SU-DHL-6 (cell line): ENCODE measurements around the gene CCL20.

ENCODE experiments used
- H2AFZ ChIP-seq: fragments of 200-600 bp; sonication (generic); 2 replicates; pipeline ENCODE4 v1.6.1; 2014; ENCODE audit warnings: low read depth, mild to moderate bottlenecking, moderate library complexity, mixed read lengths, antibody characterized with exemption, low read length; ENCODE audit not compliant: severe bottlenecking
- H3F3A ChIP-seq: fragments of 200-600 bp; shearing (Covaris generic); 2 replicates; pipeline ENCODE4 v1.6.0; 2016; ENCODE audit warnings: antibody characterized with exemption, mild to moderate bottlenecking; ENCODE audit not compliant: insufficient read depth
- H3K27ac ChIP-seq: fragments of 200-600 bp; sonication (generic); 2 replicates; pipeline ENCODE4 v1.5.1; 2016; ENCODE audit warnings: low read depth, mild to moderate bottlenecking, low read length, moderate library complexity, mixed read lengths
- H3K27me3 ChIP-seq: fragments of 200-600 bp; sonication (generic), shearing (Covaris generic); 2 replicates; pipeline ENCODE4 v1.6.0; 2014; ENCODE audit warnings: mild to moderate bottlenecking, low read length
- H3K36me3 ChIP-seq: fragments of 200-600 bp; sonication (generic); 2 replicates; pipeline ENCODE4 v1.6.1; 2014; ENCODE audit warnings: mild to moderate bottlenecking, low read length, mixed read lengths
- H3K4me2 ChIP-seq: fragments of 300-600, 200-600 bp; shearing (Covaris generic), sonication (generic); 2 replicates; pipeline ENCODE4 v1.6.0; 2014; ENCODE audit warnings: low read length, low read depth, mild to moderate bottlenecking; ENCODE audit not compliant: poor library complexity, severe bottlenecking
- H3K4me3 ChIP-seq: fragments of 200-600 bp; sonication (generic); 2 replicates; pipeline ENCODE4 v1.5.1; 2014; ENCODE audit warnings: antibody characterized with exemption, low read length, mild to moderate bottlenecking, mixed read lengths; ENCODE audit not compliant: insufficient read depth, poor library complexity, severe bottlenecking
- H3K79me2 ChIP-seq: fragments of 200-600 bp; sonication (generic); 2 replicates; pipeline ENCODE4 v1.6.1; 2014; ENCODE audit warnings: mild to moderate bottlenecking, low read length, moderate library complexity; ENCODE audit not compliant: insufficient read depth
- H3K9ac ChIP-seq: fragments of 200-600 bp; sonication (generic); 2 replicates; pipeline ENCODE4 v1.7.0; 2014; ENCODE audit warnings: mild to moderate bottlenecking, low read length
- H3K9me2 ChIP-seq: fragments of 200-600 bp; sonication (generic); replicated peaks from 2 replicates; pipeline ENCODE4 v1.6.1; 2014; ENCODE audit warnings: low read length; ENCODE audit not compliant: insufficient read depth
- H3K9me3 ChIP-seq: fragments of 200-600 bp; sonication (generic); 2 replicates; pipeline ENCODE4 v1.6.1; 2014; ENCODE audit warnings: low read length, mixed read lengths; ENCODE audit not compliant: insufficient read depth
- H4K20me1 ChIP-seq: fragments of 200-600 bp; sonication (generic); 2 replicates; pipeline ENCODE4 v1.6.1; 2014; ENCODE audit warnings: low read depth, mild to moderate bottlenecking, antibody characterized with exemption, low read length, moderate library complexity, mixed read lengths
- CTCF ChIP-seq: fragments of 200-600 bp; sonication (generic); IDR thresholded peaks from one replicate; pipeline ENCODE4 v1.5.1; 2017; ENCODE audit warnings: antibody characterized with exemption, mild to moderate bottlenecking, low read length, moderate library complexity; ENCODE audit not compliant: insufficient read depth, poor library complexity, severe bottlenecking
- EZH2phosphoT487 ChIP-seq: fragments of 200-600 bp; sonication (generic), shearing (Covaris generic); conservative IDR thresholded peaks from 2 replicates; pipeline ENCODE4 v1.6.1; 2018; ENCODE audit warnings: mild to moderate bottlenecking, antibody characterized with exemption, low read length, moderate library complexity, mixed read lengths

Gene CCL20

GRCh38 chr2:227819398-227819697 lies 5.7 kb downstream of the CCL20 start:
- Histone ChIP-seq H3K4me2 (no peak overlapping the region), H3K9ac (no peak overlapping the region), H3K79me2 (no peaks in the 10 kb centered on the region), H4K20me1 (no peaks in the 10 kb centered on the region), H3K9me3 (no peaks in the 10 kb centered on the region), H3K9me2 (no peaks in the 10 kb centered on the region), H3K27me3 (no peaks in the 10 kb centered on the region), H3F3A (no peaks in the 10 kb centered on the region), H2AFZ (no peak overlapping the region), H3K4me3 (no peak overlapping the region), H3K27ac (no peak overlapping the region), H3K36me3 (no peaks in the 10 kb centered on the region)
- TF ChIP-seq EZH2phosphoT487 (no peak), CTCF (no peak)

DNA sequence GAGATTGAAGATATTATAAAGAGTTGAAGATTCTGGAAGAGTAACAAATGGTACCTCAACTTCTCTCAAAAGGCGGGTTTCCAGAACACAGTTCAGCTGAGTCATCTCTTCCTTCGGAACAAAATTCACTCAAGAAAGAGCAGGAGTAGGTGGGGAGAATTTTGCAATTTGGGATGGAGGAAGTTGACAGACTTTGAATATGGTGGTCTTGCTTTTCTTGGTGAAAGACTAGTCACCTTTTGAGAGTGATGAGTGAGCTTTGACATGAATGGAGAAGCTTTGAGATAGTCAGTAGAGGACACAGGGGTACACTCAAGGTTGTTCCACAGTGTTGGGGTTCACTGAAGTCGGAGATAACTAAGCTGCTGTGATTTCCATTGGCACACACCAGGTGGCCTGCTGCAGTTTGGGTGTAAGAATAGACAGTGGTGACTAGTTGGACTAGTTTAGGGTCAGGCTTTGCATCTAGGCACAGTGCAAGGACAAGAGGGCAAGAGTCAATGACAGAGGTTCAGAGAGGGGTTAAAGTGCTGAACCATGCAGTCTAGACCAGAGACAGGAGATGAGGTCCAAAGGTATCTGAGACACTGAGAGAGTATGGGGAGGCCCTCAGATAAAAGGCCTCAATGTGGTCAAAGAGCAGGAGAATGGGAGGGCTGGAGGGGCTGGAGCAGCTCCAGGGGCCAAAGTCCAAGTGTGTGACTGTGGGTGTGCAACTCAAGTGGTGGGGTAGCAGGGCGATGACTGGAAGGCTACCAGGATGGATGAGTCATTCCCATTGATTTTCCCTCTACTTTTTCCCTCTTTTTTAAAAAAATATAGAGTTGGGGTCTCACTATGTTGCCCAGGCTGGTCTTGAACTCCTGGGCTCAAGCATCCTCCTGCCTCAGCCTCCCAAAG lies 7.7 kb downstream of the CCL20 start:
- H3K9me2 ChIP-seq: no peaks in the 10 kb centered on the region
- H2AFZ ChIP-seq: no peak overlapping the region
- no peak overlapping the region for H3K9ac ChIP-seq
- no peak overlapping the region for H3K4me2 ChIP-seq
- H4K20me1 ChIP-seq: no peaks in the 10 kb centered on the region
- no peak overlapping the region for H3K4me3 ChIP-seq
- no peak overlapping the region for H3K27ac ChIP-seq
- no peaks in the 10 kb centered on the region for H3K27me3 ChIP-seq
- H3F3A ChIP-seq: no peaks in the 10 kb centered on the region
- H3K9me3 ChIP-seq: no peaks in the 10 kb centered on the region
- H3K36me3 ChIP-seq: no peaks in the 10 kb centered on the region
- no peak for TF ChIP-seq CTCF
- TF ChIP-seq EZH2phosphoT487: no peak
- H3K79me2 ChIP-seq: no peaks in the 10 kb centered on the region

DNA sequence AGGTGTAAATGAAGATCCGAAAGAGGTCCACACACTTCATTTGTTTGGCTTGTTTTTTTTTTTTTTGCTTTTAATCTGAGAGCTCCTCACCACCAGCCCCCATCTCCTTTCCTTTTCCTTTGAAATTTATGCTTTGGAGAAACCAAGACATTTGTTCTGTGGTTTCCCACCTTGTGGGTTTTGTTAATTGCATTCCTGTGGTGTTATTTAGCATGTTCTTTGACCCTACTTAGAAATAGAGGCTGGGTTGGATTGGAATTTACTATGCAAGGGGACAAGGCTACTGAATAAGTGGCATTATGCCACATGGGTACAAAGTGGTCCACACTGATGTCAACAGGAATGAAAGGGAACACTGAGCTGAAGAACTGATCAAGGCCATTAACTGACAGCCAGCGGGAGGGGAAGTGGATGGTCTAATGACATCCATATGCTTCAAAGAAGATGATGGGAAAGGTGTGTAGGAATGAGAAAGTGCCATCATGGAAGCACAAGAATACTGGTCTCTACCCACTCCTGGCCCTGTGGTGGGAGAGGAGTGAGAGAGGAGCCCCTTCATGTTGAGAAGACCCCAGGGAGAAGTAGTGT lies 8.9 kb downstream of the CCL20 start:
- Histone ChIP-seq H4K20me1 (no peaks in the 10 kb centered on the region), H3K79me2 (no peaks in the 10 kb centered on the region), H3K36me3 (no peaks in the 10 kb centered on the region), H3K9me3 (no peaks in the 10 kb centered on the region), H2AFZ (no peak overlapping the region), H3K4me3 (no peak overlapping the region), H3K27ac (no peak overlapping the region), H3K9ac (no peak overlapping the region), H3K27me3 (no peaks in the 10 kb centered on the region), H3F3A (no peaks in the 10 kb centered on the region), H3K9me2 (no peaks in the 10 kb centered on the region), H3K4me2 (no peak overlapping the region)
- TF ChIP-seq EZH2phosphoT487: no peak
- no peak for TF ChIP-seq CTCF
